PC-9 (cell line): ENCODE results near the gene NALCN. TPM values are rescaled to one million over a fixed set of nuclear protein-coding genes. Genes with fewer than 3 reads are reported as not detected.
A peak's percentile ranks its signal among the peaks of the same experiment; 100 is the strongest.

Experiments
- BruUV-seq: library from RNA; stranded (reverse); fragments of 400-500 nt; replicated peaks from 2 replicates; lab custom pipeline; 2021; lab: Mats Ljungman, UMichigan
- CTCF ChIA-PET: fragments of 300-600 bp; sonication (Branson Sonifier 250); formaldehyde crosslinking; loops from one replicate; lab custom pipeline; 2022; ENCODE audit warnings: antibody characterized with exemption; lab: Charles Lee
- POLR2A ChIA-PET: fragments of 300-600 bp; sonication (Branson Sonifier 250); formaldehyde crosslinking; loops from one replicate; lab custom pipeline; 2022; ENCODE audit warnings: antibody characterized with exemption; ENCODE audit not compliant: unreplicated experiment; lab: Charles Lee
- DNase-seq, 2 experiments: peaks; one replicate each; pipeline versions ENCODE4 v3.0.0 to v3.0.0-alpha.2; 2015 to 2022; ENCODE audit warnings: mixed read lengths in 1 of 2
- H2AFZ ChIP-seq: fragments of 200-600 bp; sonication (generic); 2 replicates; pipeline ENCODE4 v1.8.1; 2017; ENCODE audit warnings: antibody characterized with exemption
- H3F3A ChIP-seq: fragments of 200-600 bp; sonication (generic); 2 replicates; pipeline ENCODE4 v1.8.1; 2017; ENCODE audit warnings: antibody characterized with exemption, mild to moderate bottlenecking, low read depth; ENCODE audit not compliant: insufficient read depth
- H3K27ac ChIP-seq: fragments of 200-600 bp; sonication (generic); 2 replicates; pipeline ENCODE4 v1.6.1; 2016; ENCODE audit warnings: mixed run types
- H3K27me3 ChIP-seq: fragments of 200-600 bp; sonication (generic); 2 replicates; pipeline ENCODE4 v1.6.1; 2016; ENCODE audit warnings: low read depth, mixed run types; ENCODE audit not compliant: insufficient read depth
- H3K36me3 ChIP-seq: fragments of 200-600 bp; sonication (generic); 2 replicates; pipeline ENCODE4 v1.6.1; 2016; ENCODE audit warnings: low read depth, mixed run types
- H3K4me1 ChIP-seq: fragments of 200-600 bp; sonication (generic); replicated peaks from 2 replicates; pipeline ENCODE4 v1.6.1; 2016; ENCODE audit warnings: mixed run types; ENCODE audit not compliant: insufficient read depth
- H3K4me2 ChIP-seq: fragments of 200-600 bp; sonication (generic); 2 replicates; pipeline ENCODE4 v1.6.1; 2017; ENCODE audit warnings: mixed run types
- H3K4me3 ChIP-seq: fragments of 200-600 bp; sonication (generic); 2 replicates; pipeline ENCODE4 v1.6.1; 2016; ENCODE audit warnings: mixed run types
- H3K79me2 ChIP-seq: fragments of 200-600 bp; sonication (generic); 2 replicates; pipeline ENCODE4 v1.6.1; 2017; ENCODE audit warnings: low read depth, mixed run types
- H3K9me2 ChIP-seq: fragments of 200-600 bp; sonication (generic); 2 replicates; pipeline ENCODE4 v1.8.1; 2017; ENCODE audit warnings: mild to moderate bottlenecking; ENCODE audit not compliant: insufficient read depth
- H3K9me3 ChIP-seq: fragments of 200-600 bp; sonication (generic); 2 replicates; pipeline ENCODE4 v1.8.1; 2016; ENCODE audit warnings: low read depth; ENCODE audit not compliant: insufficient read depth
- H4K20me1 ChIP-seq: fragments of 200-600 bp; sonication (generic); 2 replicates; pipeline ENCODE4 v1.8.1; 2017; ENCODE audit not compliant: insufficient read depth
- EZH2 ChIP-seq: fragments of 200-600 bp; sonication (generic); IDR thresholded peaks from 2 replicates; pipeline ENCODE4 v1.8.0; 2017; ENCODE audit warnings: antibody characterized with exemption, low read depth
- intact Hi-C: fragments of 100-400 bp; cut with micrococcal nuclease; formaldehyde crosslinking; loops from one replicate; pipeline ENCODE4 v1.10.0; 2022; ENCODE audit not compliant: unreplicated experiment
- total RNA-seq: library from RNA; stranded (reverse); gene quantifications from 2 replicates; pipeline ENCODE4 v1.2.3, GENCODE V29; 2021
- TF ChIP-seq, protein P1 (sequence below): fragments of 200-600 bp; sonication (generic); conservative IDR thresholded peaks from 2 replicates; pipeline ENCODE4 v1.6.1; 2017; ENCODE audit warnings: mixed run types, antibody characterized with exemption, mild to moderate bottlenecking, moderate library complexity

Gene NALCN
- total RNA-seq, 1 experiment from 2014 or later: 7.7 TPM

DNA sequence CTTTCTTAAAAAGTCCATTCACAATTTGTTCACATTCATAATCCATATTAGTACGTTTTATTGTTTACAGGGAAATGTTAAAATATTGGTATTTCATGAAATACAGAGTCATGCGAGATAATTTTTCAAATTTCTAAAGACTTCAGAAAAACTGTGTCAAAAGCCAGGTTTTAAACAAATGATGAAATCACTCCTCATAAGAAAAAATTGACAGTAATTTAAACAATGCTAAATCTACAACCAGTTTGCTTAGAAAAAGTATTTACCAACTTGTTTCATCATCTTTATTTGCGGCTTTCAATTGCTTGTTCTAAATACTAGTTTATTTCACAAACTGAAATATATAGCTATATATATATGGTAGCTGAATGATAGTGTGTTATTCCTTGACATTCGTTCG, 1.2 kb upstream of the NALCN start:
- peaks cover 33% of the 10 kb centered on the region for H3K4me1 ChIP-seq
- POLR2A ChIA-PET: interaction anchor here (0.5 kb wide), 1 partner anchor 235 kb away, joined by 3 read pairs; no protein-coding TSS in a partner anchor
- no peaks in the 10 kb centered on the region for H3K9me2 ChIP-seq
- H4K20me1 ChIP-seq: no peaks in the 10 kb centered on the region
- H3K4me3 ChIP-seq: peak overlapping the region; percentile 88
- H3K9me3 ChIP-seq: no peaks in the 10 kb centered on the region
- H3K36me3 ChIP-seq: no peaks in the 10 kb centered on the region
- H3K4me2 ChIP-seq: peak overlapping the region; percentile 91
- CTCF ChIA-PET: no interaction called here
- H3K27me3 ChIP-seq: no peaks in the 10 kb centered on the region
- no TSS peak for BruUV-seq
- peaks cover 16% of the 10 kb centered on the region for H3F3A ChIP-seq
- peak overlapping the region; percentile 89 for H3K27ac ChIP-seq
- intact Hi-C loops: loop anchor here (2.0 to 10.0 kb wide), 2 partner anchors 37 to 337 kb away; no protein-coding TSS in a partner anchor
- TF ChIP-seq EZH2: no peak
- TF ChIP-seq, protein P1, sequence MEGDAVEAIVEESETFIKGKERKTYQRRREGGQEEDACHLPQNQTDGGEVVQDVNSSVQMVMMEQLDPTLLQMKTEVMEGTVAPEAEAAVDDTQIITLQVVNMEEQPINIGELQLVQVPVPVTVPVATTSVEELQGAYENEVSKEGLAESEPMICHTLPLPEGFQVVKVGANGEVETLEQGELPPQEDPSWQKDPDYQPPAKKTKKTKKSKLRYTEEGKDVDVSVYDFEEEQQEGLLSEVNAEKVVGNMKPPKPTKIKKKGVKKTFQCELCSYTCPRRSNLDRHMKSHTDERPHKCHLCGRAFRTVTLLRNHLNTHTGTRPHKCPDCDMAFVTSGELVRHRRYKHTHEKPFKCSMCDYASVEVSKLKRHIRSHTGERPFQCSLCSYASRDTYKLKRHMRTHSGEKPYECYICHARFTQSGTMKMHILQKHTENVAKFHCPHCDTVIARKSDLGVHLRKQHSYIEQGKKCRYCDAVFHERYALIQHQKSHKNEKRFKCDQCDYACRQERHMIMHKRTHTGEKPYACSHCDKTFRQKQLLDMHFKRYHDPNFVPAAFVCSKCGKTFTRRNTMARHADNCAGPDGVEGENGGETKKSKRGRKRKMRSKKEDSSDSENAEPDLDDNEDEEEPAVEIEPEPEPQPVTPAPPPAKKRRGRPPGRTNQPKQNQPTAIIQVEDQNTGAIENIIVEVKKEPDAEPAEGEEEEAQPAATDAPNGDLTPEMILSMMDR: no peak
- peak overlapping the region; percentile 94 for H2AFZ ChIP-seq
- H3K79me2 ChIP-seq: peaks cover 30% of the 10 kb centered on the region
- peak in 1 of 2 experiments; percentile 69 for DNase-seq

DNA sequence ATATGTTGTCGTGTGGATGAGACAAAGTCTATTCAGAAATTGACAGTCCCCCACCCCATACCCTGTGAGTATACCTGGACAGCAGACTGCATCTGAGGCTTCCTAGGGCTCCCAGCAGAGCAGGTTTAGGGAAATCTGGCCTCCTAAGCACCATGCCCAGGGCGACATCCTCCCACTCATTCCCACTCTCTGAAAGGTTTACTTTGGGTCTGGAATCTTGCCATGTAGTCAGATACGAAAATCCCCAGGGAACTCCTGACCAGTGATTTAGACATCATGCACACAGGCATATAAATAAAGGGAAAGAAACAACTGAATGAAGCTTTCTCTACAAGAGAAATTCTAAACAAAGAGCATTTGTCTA, 717 bp upstream of the NALCN start:
- peaks cover 33% of the 10 kb centered on the region for H3K4me1 ChIP-seq
- ChIA-PET CTCF (no interaction called here), POLR2A (interaction anchor here (0.5 to 0.6 kb wide), 2 partner anchors 236 to 1059 kb away, joined by 3 read pairs; no protein-coding TSS in a partner anchor)
- H4K20me1 ChIP-seq: no peaks in the 10 kb centered on the region
- intact Hi-C loops: loop anchor here (2.0 to 10.0 kb wide), 2 partner anchors 38 to 338 kb away; no protein-coding TSS in a partner anchor
- no TSS peak for BruUV-seq
- H3K27me3 ChIP-seq: no peaks in the 10 kb centered on the region
- no peaks in the 10 kb centered on the region for H3K9me2 ChIP-seq
- no peak for TF ChIP-seq EZH2
- TF ChIP-seq, protein P1: no peak
- H3K79me2 ChIP-seq: peaks cover 35% of the 10 kb centered on the region
- H3K27ac ChIP-seq: peak overlapping the region; percentile 89
- peak overlapping the region; percentile 91 for H3K4me2 ChIP-seq
- no peaks in the 10 kb centered on the region for H3K9me3 ChIP-seq
- peak; percentile 22 to 72 for DNase-seq
- peak overlapping the region; percentile 94 for H2AFZ ChIP-seq
- H3F3A ChIP-seq: peaks cover 16% of the 10 kb centered on the region
- H3K4me3 ChIP-seq: peak overlapping the region; percentile 88
- no peaks in the 10 kb centered on the region for H3K36me3 ChIP-seq

DNA sequence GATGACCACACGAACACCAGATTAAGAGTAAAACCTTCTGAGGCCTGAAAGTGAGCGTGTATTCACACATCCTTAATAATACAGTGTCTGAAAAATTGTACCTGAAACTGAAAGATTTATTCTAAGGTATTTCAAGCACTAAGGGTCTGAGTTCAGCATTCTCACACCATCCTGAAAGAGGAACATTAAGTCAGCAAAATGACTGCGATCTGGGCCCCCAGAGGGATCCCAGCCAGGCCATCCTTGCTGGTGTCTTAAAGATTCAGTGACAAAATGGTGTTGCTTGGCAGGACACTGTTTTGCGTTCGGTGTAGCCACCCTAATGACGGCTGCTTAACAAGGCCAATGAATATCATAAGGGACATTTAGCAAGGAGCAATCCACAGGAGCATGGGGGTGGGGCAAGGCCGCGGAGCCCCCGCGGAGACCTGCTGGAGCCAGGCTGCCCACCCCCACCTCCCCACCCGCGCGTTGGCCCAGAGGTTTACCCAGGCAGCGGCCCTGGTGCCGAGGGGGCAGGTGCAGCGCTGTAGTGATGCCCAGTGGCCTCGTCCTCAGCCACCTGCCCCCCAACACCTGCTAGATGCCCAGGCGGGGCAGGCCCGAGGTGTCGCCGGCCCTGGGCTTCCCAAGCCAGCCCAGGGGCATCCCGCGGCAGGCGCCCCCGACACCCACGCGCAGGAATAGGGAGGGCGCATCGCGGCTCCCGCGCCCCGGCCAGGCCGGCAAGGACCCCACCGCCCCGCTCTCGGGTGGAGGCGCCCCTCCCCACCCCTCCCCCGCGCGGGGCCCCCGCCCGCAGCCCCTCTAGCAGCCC, 742 bp downstream of the NALCN start:
- H3K36me3 ChIP-seq: no peaks in the 10 kb centered on the region
- peak overlapping the region; percentile 82 for H2AFZ ChIP-seq
- BruUV-seq: no TSS peak
- peak overlapping the region; percentile 91 for H3K4me2 ChIP-seq
- DNase-seq: peak in 1 of 2 experiments; percentile 36
- CTCF ChIA-PET: no interaction called here
- TF ChIP-seq EZH2: no peak
- TF ChIP-seq, protein P1: no peak
- H3K27ac ChIP-seq: peak overlapping the region; percentile 89
- peaks cover 16% of the 10 kb centered on the region for H3F3A ChIP-seq
- no peaks in the 10 kb centered on the region for H3K9me3 ChIP-seq
- peaks cover 33% of the 10 kb centered on the region for H3K4me1 ChIP-seq
- intact Hi-C loops: loop anchor here (2.0 to 10.0 kb wide), 2 partner anchors 39 to 339 kb away; no protein-coding TSS in a partner anchor
- no peaks in the 10 kb centered on the region for H3K9me2 ChIP-seq
- no peaks in the 10 kb centered on the region for H4K20me1 ChIP-seq
- H3K4me3 ChIP-seq: peak overlapping the region; percentile 88
- no peaks in the 10 kb centered on the region for H3K27me3 ChIP-seq
- peaks cover 47% of the 10 kb centered on the region for H3K79me2 ChIP-seq
- POLR2A ChIA-PET: no interaction called here
